Transverse colon (tissue), 4 donors: ENCODE measurements around the gene SLC25A51. TPM values are rescaled to one million over a fixed set of nuclear protein-coding genes. Genes with fewer than 3 reads are reported as not detected.

Experiments used
- DNase-seq: peaks from one replicate; pipeline ENCODE4 v3.0.0-alpha.2; 2019
- H3K27ac ChIP-seq, 4 donors: fragments of 200-600 bp; sonication (generic); 2 replicates each; pipeline ENCODE4 v1.5.1; 2016 to 2018; ENCODE audit warnings: inconsistent platforms in 4 of 4
- H3K27me3 ChIP-seq: fragments of 200-600 bp; sonication (generic); 2 replicates; pipeline ENCODE4 v1.5.1; 2017; ENCODE audit warnings: inconsistent platforms
- H3K36me3 ChIP-seq, 4 donors: fragments of 200-600 bp; sonication (generic); 2 replicates each; pipeline ENCODE4 v1.5.1; 2017 to 2019; ENCODE audit warnings: inconsistent platforms in 4 of 4
- H3K4me1 ChIP-seq, 4 donors: fragments of 200-600 bp; sonication (generic); 2 replicates each; pipeline ENCODE4 v1.5.1; 2017 to 2020; ENCODE audit warnings: inconsistent platforms in 4 of 4
- H3K4me3 ChIP-seq, 4 donors: fragments of 200-600 bp; sonication (generic); 1 replicate in 1 of 4; 2 replicates in 3 of 4; pipeline versions ENCODE4 v1.5.1 to v1.6.1; 2017 to 2019; ENCODE audit warnings: inconsistent platforms in 4 of 4
- H3K9me3 ChIP-seq, 2 donors: fragments of 200-600 bp; sonication (generic); 2 replicates each; pipeline ENCODE4 v1.5.1; 2017 to 2019; ENCODE audit warnings: inconsistent platforms in 2 of 2
- EP300 ChIP-seq: sonication (generic); formaldehyde crosslinking; IDR thresholded peaks from one replicate; pipeline ENCODE4 v1.6.1; 2017; ENCODE audit warnings: antibody characterized with exemption, low read depth
- POLR2A ChIP-seq: fragments of 450-650 bp; IDR thresholded peaks from one replicate; pipeline ENCODE4 v1.6.1; 2016; ENCODE audit warnings: antibody characterized with exemption, mild to moderate bottlenecking, moderate library complexity
- POLR2AphosphoS5 ChIP-seq, 3 donors: sonication (generic); formaldehyde crosslinking; IDR thresholded peaks; one replicate each; pipeline ENCODE4 v1.6.1; 2016; ENCODE audit warnings: antibody characterized with exemption in 3 of 3
- whole genome bisulfite sequencing, 2 donors: methylation state at CpG; one replicate each; pipeline ENCODE4 v1.1.5; 2018; ENCODE audit warnings: low coverage in 1 of 2; 5-methylcytosine and 5-hydroxymethylcytosine counted together
- in situ Hi-C, 4 donors: fragments of 200-750 bp; cut with MboI; loops; one replicate each; pipeline versions ENCODE4 v1.15.0 to v1.15.1; 2017; ENCODE audit warnings: low sequenced_read_pairs in 3 of 4, low pct_ligation_motif_present in 1 of 4, low pct_unique_long_range_greater_than_20kb in 1 of 4
- intact Hi-C: fragments of 100-400 bp; cut with DNase I; formaldehyde crosslinking; loops from one replicate; pipeline ENCODE4 v1.15.1; 2023; ENCODE audit warnings: low total_unique reads
- total RNA-seq, 4 donors: library from RNA; depleted of rRNA; stranded (reverse); fragments of >200 nt; gene quantifications; one replicate each; pipeline ENCODE4 v1.1.0, GENCODE V29; 2016
- TF ChIP-seq, protein P1 (sequence below), 5 experiments: fragments of 200-600 bp in 3 of 5; fragments of 450-650 bp in 2 of 5; sonication (generic) in 3 of 5; IDR thresholded peaks; 1 replicate in 2 of 5; 2 replicates in 3 of 5; pipeline ENCODE4 v1.5.1; 2016 to 2017; ENCODE audit warnings: antibody characterized with exemption in 5 of 5, inconsistent platforms in 3 of 5, mild to moderate bottlenecking in 2 of 5, moderate library complexity in 1 of 5

SLC25A51 gene
- total RNA-seq, 4 donors from 2014 or later, result 15.7 to 30.0 (median 24.1) TPM

DNA sequence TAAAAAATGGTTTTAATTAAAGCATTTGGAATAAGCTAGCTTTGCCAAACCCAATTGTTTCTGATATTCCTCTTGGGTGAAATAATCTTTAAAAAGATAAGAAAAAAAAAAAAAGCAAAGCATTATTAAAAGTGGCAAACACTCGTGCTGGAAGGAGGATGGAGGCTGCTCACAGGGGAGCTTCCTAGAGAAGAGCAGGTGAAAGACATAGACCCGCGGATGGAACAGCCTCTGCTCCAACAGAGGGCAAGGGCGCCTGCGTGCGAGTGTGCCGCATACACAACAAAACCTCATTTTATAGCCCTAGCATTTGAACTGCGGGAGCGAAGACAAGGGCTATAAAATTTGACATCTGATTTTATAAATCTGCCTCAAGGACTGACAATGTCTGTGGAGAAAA, 33.4 kb upstream of the SLC25A51 start:
- Histone ChIP-seq H3K9me3 (no peaks in the 10 kb centered on the region), H3K4me1 (peaks cover 0 to 19% (median 7%) of the 10 kb centered on the region in 4 donors), H3K4me3 (no peak overlapping the region), H3K36me3 (no peaks in the 10 kb centered on the region), H3K27ac (no peak overlapping the region), H3K27me3 (no peaks in the 10 kb centered on the region)
- TF ChIP-seq EP300, result no peak
- in situ Hi-C loops (no loop called here), intact Hi-C loops (no loop called here)
- no peak for DNase-seq
- WGBS, 2 donors, result 16 to 65% methylated on average over 3 to 9 of the region's 9 CpGs

- Histone ChIP-seq H3K4me1 (peaks cover 0 to 19% (median 7%) of the 10 kb centered on the region in 4 donors), H3K36me3 (no peaks in the 10 kb centered on the region), H3K4me3 (no peak overlapping the region), H3K27me3 (no peaks in the 10 kb centered on the region), H3K27ac (no peak overlapping the region), H3K9me3 (no peaks in the 10 kb centered on the region)
- intact Hi-C loops (no loop called here), in situ Hi-C loops (no loop called here)
- no peak for DNase-seq
- TF ChIP-seq POLR2AphosphoS5 (IDR thresholded peaks at IDR 0.05) (no peak), POLR2A (no peak)
- 59 to 65% methylated on average over 3 to 4 of the region's 4 CpGs for WGBS, 2 donors
Measured at GRCh38 chr9:37936965-37937364, 33.0 kb upstream of the SLC25A51 start.

- no peaks in the 10 kb centered on the region for H3K9me3 ChIP-seq
- H3K36me3 ChIP-seq, result no peaks in the 10 kb centered on the region
- H3K4me1 ChIP-seq, result peaks cover 0 to 19% (median 7%) of the 10 kb centered on the region in 4 donors
- 75 to 84% methylated on average over 5 of the region's 5 CpGs for whole genome bisulfite sequencing, 2 donors
- no peaks in the 10 kb centered on the region for H3K27me3 ChIP-seq
- intact Hi-C loops (no loop called here), in situ Hi-C loops (no loop called here)
- no peak for DNase-seq
- H3K27ac ChIP-seq, result no peak overlapping the region
- no peak for TF ChIP-seq POLR2A
- TF ChIP-seq EP300, result no peak
- no peak for TF ChIP-seq POLR2AphosphoS5 (IDR thresholded peaks at IDR 0.05)
- TF ChIP-seq, protein P1, sequence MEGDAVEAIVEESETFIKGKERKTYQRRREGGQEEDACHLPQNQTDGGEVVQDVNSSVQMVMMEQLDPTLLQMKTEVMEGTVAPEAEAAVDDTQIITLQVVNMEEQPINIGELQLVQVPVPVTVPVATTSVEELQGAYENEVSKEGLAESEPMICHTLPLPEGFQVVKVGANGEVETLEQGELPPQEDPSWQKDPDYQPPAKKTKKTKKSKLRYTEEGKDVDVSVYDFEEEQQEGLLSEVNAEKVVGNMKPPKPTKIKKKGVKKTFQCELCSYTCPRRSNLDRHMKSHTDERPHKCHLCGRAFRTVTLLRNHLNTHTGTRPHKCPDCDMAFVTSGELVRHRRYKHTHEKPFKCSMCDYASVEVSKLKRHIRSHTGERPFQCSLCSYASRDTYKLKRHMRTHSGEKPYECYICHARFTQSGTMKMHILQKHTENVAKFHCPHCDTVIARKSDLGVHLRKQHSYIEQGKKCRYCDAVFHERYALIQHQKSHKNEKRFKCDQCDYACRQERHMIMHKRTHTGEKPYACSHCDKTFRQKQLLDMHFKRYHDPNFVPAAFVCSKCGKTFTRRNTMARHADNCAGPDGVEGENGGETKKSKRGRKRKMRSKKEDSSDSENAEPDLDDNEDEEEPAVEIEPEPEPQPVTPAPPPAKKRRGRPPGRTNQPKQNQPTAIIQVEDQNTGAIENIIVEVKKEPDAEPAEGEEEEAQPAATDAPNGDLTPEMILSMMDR (IDR thresholded peaks at IDR 0.05), result no peak
- no peak overlapping the region for H3K4me3 ChIP-seq
Measured at GRCh38 chr9:37936376-37936775, 32.4 kb upstream of the SLC25A51 start.

DNA sequence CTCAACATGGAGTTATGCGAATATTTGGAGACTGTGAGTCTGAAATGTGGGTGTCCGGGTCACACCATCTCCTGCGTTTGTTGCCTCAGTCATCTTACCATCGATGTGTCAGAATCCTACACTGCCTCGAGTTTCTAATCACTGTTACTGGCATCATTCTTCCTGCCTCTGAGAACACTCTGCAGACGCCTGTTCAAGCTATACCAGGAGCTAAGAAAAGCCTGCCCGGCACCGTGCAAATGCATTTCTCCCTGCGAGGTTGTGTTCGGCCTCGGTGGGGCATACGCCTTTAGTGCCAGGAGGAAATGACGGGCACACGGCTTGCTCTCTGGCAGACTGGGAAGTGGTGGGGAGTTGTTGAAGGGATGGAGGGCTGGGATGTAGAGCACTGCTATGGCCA, 31.2 kb upstream of the SLC25A51 start:
- Histone ChIP-seq H3K36me3 (no peaks in the 10 kb centered on the region), H3K27me3 (no peaks in the 10 kb centered on the region), H3K9me3 (no peaks in the 10 kb centered on the region), H3K4me3 (no peak overlapping the region), H3K4me1 (peaks cover 0 to 19% (median 7%) of the 10 kb centered on the region in 4 donors), H3K27ac (no peak overlapping the region)
- TF ChIP-seq POLR2A, result no peak
- TF ChIP-seq EP300, result no peak
- TF ChIP-seq POLR2AphosphoS5 (IDR thresholded peaks at IDR 0.05), result no peak
- TF ChIP-seq, protein P1 (IDR thresholded peaks at IDR 0.05), result no peak
- intact Hi-C loops (no loop called here), in situ Hi-C loops (no loop called here)
- WGBS, 2 donors, result 85 to 94% methylated on average over 8 to 14 of the region's 14 CpGs
- no peak for DNase-seq

GRCh38 chr9:37931592-37931991, 27.7 kb upstream of the SLC25A51 start:
- TF ChIP-seq, protein P1 (IDR thresholded peaks at IDR 0.05), result no peak
- TF ChIP-seq POLR2A, result no peak
- no peak for TF ChIP-seq EP300
- TF ChIP-seq POLR2AphosphoS5 (IDR thresholded peaks at IDR 0.05), result no peak
- Histone ChIP-seq H3K36me3 (no peaks in the 10 kb centered on the region), H3K4me1 (no peaks in the 10 kb centered on the region), H3K27me3 (no peaks in the 10 kb centered on the region), H3K9me3 (no peaks in the 10 kb centered on the region), H3K4me3 (no peak overlapping the region), H3K27ac (no peak overlapping the region)
- intact Hi-C loops, result no loop called here
- DNase-seq, result no peak
- in situ Hi-C loops, result no loop called here
- 92 to 100% methylated on average over 5 of the region's 5 CpGs for WGBS, 2 donors
